Sigmoid colon (tissue), 4 donors: ENCODE data around the gene OR52E1.

Experiments used
- POLR2A ChIP-seq, 2 donors: fragments of 450-650 bp; IDR thresholded peaks; one replicate each; pipeline ENCODE4 v1.6.1; 2016; ENCODE audit warnings: antibody characterized with exemption in 2 of 2, mild to moderate bottlenecking in 2 of 2, moderate library complexity in 2 of 2
- POLR2AphosphoS5 ChIP-seq, 4 donors: sonication (generic); formaldehyde crosslinking; IDR thresholded peaks; one replicate each; pipeline ENCODE4 v1.6.1; 2017; ENCODE audit warnings: antibody characterized with exemption in 4 of 4
- TF ChIP-seq, protein P1 (sequence below), 4 experiments: fragments of 450-650 bp in 3 of 4; fragments of 200-600 bp in 1 of 4; IDR thresholded peaks; one replicate each; pipeline ENCODE4 v1.5.1; 2016 to 2019; ENCODE audit warnings: antibody characterized with exemption in 4 of 4, mild to moderate bottlenecking in 3 of 4, moderate library complexity in 2 of 4

GRCh38 chr11:5065027-5065426, 4.3 kb upstream of the OR52E1 start:
- TF ChIP-seq POLR2A (IDR thresholded peaks at IDR 0.05) (no peak), POLR2AphosphoS5 (IDR thresholded peaks at IDR 0.05) (no peak)
- TF ChIP-seq, protein P1, sequence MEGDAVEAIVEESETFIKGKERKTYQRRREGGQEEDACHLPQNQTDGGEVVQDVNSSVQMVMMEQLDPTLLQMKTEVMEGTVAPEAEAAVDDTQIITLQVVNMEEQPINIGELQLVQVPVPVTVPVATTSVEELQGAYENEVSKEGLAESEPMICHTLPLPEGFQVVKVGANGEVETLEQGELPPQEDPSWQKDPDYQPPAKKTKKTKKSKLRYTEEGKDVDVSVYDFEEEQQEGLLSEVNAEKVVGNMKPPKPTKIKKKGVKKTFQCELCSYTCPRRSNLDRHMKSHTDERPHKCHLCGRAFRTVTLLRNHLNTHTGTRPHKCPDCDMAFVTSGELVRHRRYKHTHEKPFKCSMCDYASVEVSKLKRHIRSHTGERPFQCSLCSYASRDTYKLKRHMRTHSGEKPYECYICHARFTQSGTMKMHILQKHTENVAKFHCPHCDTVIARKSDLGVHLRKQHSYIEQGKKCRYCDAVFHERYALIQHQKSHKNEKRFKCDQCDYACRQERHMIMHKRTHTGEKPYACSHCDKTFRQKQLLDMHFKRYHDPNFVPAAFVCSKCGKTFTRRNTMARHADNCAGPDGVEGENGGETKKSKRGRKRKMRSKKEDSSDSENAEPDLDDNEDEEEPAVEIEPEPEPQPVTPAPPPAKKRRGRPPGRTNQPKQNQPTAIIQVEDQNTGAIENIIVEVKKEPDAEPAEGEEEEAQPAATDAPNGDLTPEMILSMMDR (IDR thresholded peaks at IDR 0.05): no peak
